ENCODE measurements around the gene DMRTB1.
"Not testable (repeated sequence)": the region's sequence is repeated elsewhere in the genome, so short reads cannot be mapped to it uniquely, and the experiment has no call there.

The DMRTB1 gene

DNA sequence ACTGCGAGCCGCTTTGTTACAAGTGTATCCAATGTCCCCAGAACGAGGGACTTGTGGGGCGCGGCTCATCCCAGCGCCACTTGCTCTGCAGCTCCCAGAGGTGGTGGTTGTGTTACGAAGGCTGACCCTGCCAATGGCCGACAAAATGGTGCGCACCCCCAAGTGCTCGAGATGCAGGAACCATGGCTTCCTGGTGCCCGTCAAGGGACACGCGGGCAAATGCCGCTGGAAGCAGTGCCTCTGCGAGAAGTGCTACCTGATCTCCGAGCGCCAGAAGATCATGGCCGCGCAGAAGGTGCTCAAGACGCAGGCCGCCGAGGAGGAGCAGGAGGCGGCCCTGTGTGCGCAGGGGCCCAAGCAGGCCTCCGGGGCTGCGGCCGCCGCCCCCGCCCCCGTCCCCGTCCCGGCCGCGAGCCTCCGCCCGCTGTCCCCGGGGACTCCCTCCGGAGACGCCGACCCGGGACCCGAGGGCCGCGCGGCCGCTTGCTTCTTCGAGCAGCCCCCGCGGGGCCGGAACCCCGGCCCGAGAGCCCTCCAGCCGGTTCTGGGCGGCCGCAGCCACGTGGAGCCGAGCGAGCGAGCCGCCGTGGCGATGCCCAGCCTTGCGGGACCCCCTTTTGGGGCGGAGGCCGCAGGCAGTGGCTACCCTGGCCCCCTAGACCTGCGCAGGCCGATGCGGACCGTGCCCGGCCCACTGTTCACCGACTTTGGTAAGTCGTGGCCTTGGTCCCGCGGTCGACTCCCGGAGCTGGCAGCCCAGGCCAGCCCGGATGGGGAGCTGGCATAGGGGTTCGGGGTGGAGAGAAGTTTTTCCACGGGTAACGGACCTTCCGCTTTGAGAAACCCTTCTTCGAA lies at the start of gene DMRTB1:
Gene DMRTB1 (plus strand): TSS at position 79 of the 855 bp plus-strand sequence. CDS start 55 bp downstream, at position 134.
- no peak for DNase-seq

DNA sequence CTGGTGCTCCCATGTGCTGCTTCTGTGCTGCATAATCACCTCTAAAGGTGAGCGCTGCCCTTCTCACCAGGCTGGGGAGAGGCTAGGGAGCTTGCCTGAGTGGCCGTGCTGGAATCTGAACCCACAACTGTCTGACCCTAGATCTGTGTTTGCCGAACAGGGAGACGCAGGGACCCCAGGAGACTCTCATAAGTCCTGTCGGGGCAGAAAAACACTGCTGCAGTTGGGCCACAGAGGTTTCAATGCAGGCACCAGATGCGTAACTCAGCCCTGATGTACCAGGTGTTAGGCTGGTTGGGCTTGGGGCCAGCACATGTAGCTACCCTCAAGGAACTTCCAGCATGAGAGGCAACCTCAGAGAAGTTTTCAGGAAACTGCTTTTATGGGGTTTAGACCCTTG lies 49.5 kb upstream of the DMRTB1 start:
- DNase-seq, result no peak

DNA sequence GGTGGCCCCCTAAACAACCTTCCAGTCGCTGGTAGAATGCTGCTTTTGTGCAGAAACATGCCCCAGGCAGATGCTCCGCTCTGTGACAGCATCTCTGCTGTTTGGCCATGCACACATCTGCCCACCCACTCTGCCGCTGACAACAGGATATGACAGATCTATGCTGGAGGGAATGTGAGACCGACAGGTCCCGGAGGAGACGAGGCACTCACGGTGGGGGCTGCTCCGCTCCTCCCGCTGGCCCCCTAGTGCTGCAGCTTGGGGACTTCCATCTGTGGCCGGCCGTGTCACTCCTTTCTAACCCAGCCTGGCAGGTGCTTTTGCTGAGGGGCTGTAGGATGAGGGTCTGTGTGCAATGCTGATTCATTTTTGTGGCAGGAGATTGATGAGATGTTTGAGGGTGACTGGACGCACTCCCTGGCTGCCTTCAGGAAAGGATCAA lies 49.1 kb upstream of the DMRTB1 start:
- no peak for DNase-seq

DNA sequence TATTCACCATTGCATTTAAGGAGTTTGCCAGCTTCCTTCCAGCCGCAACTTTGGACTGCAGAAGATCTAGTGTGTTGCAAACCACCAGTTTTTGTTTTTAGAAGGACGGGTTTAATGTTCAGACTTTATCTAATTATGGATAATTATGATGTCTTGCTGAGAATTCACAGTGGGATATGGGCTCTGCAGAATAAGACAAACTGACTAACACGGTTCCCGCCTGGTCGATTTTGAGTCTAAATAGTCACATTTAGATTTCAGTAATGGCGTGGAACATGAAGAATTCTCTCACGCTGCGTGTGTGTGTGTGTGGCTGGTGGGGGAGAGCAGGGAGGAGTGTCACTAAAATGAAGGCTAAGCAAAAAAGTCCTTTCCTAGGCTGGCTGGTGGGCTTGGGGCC lies 48.5 kb upstream of the DMRTB1 start:
- DNase-seq, result no peak

DNA sequence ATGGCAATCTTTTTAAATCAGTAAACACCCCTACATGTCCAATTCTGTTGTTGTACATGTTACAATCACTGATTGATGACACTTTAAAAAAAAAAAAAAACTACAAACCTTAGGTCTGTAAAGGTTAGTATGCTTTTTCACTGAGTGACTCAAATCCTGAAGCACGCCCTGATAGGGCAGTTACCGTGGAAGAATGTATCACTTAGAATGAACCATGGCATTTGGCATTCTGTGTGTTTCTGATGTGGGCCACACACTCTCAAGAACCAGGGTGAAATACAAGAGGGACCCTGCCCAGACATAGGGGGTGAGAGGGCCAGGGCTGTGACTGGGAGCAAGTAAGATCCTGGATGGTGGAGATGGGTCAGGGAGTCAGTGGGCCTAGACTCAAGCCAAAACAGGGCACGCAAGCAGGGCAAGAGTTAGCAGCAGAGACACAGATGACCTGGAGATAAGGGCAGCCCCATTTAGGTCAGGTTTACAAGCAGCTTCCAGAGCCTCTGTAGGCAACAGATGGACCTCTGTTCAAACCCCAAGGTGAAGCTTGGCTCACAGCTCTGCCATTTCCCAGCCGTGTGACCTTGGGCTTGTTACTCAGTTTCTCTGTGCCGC lies 47.6 kb upstream of the DMRTB1 start:
- no peak for DNase-seq

DNA sequence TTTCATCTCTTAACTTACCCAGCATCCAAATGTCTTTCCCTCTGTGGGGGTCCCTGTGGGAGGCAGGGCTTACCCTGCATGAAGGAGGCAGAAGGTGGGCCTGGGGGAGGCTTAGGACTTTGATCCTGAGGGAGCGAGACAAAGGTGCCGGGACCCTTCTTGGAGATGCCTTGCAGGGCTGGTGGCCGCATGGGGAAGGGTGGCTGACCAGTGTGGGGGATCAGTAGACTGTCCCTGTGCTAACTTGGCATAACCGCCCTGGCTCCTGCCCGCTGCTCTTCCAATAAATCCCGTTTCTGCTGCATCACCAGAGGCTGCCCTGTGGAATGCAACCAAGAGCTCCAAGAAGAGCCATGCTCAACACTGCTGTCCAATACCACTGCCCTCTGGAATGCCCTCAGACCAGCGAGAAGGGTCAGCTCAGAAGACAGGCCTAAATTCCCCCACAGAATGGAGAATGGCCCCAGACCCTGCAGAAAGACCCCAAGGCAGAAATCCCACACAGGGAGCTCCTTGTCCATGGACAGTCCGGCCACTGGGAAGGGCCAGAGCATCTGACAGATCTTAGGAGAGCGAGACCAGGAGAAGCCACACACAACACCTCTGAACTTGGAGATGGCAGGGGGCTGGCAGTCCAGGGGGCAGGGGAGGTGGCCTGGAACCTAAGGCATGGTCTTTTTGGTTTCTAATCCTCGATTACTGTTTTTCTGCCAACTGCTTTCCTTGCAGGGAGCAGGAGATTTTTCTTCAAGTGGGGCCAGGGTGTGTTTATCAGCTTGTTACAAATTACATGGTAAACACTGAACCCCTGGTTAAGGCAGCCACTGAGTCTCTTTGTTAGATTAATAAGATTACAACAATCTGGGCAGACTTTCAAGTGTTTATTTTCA lies 46.7 kb upstream of the DMRTB1 start:
- no peak for DNase-seq

DNA sequence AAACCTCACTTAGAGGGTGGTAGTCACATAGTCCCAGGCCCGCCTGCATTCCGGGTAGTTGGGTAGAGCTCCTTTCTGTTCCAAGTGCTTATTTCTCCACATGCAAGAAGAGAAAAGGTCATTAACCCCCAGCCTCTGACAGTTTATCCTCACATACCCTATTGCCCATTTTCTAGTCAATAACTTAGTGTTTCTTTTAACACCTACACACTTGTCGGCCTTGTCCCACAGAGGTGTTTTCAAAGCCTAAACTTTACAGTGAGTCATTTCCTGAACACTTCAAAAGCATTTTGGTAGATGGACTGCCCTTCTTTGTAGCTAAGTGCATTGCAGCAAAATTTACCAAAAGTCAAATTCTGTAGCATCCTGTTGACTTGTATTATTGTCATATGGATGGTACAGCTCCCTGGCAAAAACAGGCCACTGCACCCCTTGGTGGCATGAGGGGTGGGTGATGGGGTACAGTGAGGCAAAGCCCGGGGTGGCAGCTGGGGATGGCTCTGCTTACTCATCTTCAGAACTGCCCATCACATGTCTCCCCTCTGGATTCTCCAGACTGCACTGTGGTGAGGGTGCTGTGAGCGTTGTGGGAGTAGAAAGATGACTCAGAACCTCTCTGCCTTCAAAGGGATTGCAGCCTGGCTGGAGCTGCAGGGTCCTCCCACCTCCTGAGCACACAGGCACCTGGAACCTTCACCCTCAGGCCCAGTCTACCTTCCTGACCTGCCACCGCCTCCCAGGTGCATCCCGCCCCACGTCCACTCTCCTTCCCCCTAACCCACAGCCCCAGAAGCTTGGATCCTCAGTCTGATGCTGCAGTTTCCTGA lies 45.8 kb upstream of the DMRTB1 start:
- DNase-seq, result peak; percentile 64

DNA sequence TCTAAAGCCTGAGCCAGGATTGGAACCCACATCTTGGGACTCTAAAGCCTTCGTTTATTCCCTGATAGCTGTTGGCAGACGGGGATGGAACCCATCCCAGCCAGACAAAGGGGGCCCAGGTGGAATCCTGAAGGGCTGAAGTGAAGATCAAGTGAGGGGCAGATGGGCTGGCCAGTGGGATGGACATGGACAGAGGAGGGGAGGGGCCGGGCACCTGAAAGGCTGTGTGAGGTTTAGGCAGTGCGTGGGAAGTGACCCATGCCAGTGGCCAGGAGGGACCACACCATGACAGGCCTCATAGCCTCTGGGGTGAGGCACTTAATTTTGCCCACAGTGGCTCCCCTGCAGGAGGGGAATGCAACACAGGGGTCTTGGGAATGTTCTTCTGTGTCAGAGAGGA lies 44.6 kb upstream of the DMRTB1 start:
- no peak for DNase-seq

DNA sequence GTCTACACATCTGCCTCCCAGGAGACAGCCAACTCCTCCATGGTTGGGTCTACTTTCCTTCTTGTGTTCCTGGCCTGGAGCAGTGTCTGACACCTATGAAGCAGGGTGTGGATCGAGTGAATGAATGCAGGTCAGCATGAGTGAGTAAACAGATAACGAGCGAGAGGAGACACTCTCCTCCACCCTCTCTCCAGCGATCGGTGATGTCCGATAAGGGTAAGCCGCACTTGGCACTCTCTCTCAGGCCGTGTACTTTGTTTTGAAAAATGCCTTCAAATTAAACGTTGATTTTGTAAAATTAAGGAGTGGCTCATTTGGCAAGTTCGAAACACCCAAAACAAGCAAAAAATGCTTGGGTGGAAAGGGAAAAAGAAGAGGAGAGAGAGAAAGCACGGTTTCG lies 43.8 kb upstream of the DMRTB1 start:
- no peak for DNase-seq

DNA sequence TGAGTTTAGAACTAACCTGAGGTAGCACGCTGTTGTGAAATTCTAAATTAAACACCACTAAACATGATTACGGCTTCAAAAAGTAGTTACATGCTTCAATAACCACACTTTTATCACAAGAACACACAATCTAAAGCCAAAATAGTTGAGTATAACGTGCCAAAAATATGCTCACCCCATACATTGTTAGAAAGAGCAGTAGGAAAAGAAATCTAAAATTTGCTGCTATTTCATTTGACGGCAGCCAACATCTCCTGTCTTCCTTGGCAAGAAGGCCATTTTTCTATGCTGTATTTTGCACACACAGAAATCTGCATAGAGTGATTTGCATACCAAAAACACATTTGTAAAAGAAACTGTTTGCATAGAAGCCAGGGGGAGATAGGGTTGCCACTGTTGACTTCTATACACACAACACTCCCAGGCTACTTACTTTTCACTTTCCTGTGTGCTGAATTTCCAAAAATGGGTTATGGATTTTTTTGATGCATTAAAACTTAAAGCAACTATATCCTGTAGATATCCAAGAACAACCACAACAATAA lies 42.9 kb upstream of the DMRTB1 start:
- no peak for DNase-seq

DNA sequence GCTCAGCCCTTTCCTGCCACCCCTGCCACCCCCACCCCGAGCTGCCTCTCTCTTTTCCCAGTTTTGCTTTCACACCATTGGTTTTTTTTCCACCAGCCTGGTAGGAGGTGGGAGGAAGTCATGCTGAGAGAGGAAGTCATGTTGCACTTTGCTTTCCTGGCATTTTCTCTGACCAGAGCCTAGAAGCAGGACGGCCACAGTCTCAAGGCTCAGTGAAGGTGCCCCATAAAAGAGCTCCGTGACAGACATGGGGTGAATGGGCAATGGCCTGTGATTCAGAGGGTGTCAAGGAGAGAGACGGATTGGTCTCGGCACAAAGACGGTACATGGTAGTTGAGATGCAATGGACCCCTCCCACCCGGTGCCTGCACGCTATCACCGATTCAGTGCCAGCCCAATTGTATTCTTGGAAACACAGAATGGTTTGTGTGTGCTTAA lies 42.1 kb upstream of the DMRTB1 start:
- no peak for DNase-seq

DNA sequence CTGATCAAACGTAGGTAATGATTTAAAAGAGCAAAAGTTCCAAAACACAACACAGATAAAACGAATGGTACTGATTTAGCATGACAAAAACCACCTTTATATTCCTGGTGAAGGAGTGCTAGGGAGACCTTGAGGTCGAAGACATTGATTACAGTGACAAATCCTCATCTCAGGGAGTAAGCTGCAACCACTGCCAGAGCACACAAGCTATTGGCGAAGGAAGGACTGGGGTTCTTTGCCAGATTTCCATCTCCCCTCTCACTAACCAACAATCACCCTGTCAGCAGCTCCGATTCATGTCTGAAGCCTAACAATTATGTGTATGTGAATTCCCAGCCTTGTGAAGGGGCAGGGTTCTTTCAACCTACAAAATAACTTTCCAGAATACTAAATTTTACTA lies 40.2 kb upstream of the DMRTB1 start:
- DNase-seq, result no peak

DNA sequence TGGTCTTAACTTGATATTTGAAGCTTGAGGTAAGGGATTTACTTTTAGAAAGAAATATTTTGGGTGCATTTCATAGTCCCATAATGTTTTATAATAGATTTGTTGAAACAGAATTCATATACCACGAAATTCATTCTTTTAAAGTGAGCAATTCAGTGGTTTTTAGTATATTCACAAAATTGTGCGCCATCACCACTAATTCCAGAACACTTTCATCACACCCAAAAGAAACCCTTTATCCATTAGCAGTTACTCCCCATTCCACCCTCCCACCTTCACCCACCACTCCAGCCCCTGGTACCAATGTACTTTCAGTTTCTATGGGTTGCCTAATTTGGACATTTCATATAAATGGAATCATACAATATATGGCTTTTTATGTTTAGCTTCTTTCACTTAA lies 38.9 kb upstream of the DMRTB1 start:
- DNase-seq, result no peak

DNA sequence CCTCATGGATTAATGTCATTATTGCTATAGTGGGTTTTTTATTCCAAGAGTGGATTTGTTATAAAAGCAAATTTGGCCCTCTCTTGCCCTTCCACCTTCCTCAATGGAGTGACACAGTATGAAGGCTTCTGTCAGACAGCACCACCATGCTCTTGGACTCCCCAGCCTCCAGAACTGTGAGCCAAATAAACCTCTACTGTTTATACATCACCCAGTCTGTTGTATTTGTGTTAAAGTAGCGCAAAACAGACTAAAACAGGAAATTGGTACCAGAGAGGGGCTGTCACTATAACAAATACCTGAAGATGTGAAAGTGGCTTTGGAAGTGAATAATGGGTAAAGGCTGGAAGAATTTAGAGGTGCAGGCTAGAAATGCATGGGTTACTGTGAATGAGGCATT lies 38.0 kb upstream of the DMRTB1 start:
- no peak for DNase-seq

DNA sequence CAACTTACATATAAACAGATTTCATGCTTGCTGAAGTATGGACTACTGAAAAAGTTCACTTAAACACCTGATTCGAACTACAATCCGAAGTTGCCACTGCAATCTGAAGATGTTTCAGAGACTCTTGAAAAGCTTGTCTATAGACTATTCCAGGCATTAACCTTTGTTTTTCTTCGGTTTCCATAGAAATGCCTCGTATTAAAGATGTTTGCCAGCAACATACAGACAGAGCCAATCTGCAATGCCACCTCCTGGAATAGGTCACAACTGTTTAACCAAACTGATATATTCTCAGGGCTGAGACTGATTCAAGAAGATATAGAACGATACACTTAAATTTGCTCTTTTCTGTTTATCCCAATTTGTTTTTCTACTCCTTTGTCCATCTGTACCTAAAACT lies 28.9 kb upstream of the DMRTB1 start:
- peak; percentile 39 for DNase-seq

DNA sequence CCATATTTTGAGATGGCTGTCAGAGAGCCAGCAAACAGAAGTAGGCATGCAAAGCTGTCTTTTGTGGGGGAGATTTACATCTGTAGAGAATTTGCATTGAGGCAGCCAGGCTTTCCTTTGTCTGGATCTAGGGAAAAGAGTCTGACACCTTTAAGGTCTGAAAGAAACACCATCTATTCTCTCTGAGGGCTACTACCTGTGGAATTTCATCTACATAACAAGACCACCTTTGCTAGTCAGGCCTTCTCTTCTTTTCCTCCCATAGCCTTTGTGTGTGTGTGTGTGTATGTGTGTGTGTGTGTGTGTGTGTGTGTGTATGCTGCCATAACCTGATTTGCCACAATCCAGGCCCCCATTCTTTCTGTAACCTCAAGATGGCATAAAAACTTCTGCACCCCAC lies 28.4 kb upstream of the DMRTB1 start:
- no peak for DNase-seq

DNA sequence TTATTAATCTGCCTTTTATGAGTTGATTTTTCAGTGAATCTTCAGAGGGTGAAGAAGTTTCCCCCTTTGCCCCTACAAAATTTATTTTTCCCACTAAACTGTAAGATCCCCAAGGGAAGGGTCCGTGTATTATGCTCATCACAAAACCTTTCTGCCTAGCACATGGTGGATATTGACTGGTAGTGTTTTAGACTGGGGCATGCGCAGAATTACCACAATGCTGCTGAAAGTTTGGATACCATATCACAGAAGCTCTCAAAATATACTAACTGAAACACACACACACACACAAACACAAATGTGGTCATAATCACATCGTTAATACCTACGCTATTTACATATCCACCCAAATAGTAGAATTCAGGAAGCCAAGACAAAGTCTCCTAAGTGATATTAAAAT lies 28.0 kb upstream of the DMRTB1 start:
- DNase-seq, result no peak

DNA sequence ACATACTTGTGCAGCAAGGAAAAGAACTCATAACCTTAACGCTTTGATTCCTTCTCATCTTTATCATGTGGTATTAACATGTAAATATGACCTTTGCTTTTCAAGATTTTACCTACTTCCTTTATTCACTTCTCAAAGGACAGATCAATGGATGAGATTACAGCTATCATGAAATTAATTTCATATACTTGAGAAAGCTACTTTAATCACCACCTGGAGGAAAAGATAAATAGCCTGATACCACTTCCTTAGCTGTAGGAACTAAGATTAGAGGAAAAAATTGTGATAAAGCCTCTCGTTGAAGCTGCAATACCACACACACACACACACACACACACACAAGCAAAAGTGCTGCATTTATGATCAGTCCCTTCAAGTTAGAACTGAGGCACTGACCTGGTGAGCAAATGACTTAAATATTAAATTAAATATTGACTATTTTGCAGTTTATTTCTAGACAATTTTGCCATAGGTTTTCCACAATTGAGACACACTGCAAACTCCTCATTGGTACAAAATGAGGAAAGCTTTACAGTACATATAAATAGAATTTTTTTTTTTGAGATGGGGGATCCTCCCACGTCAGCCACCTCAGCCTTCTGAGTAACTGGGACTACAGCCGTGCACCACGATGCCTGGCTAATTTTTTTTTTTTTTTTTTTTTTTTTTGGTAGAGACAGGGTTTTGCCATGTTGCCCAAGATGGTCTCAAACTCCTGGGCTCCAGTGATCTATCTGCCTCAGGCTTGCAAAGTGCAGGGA lies 27.2 kb upstream of the DMRTB1 start:
- no peak for DNase-seq

DNA sequence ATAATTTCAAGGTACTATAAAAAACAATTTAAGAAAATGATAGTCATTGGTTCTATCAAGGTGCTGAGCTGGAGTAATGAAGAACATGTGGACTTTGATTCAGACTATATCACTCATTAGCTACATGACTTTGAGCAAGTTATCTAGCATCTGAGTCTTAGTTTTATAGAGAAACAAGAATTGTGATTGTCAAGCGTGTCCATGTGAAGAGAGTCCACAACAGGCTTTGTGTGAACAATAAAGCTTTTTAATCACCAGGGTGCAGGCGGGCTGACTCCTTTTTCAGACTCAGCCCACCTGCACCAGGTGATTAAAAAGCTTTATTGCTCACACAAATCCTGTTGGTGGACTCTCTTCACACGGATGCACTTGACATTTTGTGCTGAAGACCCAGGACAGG lies 26.6 kb upstream of the DMRTB1 start:
- DNase-seq, result no peak

DNA sequence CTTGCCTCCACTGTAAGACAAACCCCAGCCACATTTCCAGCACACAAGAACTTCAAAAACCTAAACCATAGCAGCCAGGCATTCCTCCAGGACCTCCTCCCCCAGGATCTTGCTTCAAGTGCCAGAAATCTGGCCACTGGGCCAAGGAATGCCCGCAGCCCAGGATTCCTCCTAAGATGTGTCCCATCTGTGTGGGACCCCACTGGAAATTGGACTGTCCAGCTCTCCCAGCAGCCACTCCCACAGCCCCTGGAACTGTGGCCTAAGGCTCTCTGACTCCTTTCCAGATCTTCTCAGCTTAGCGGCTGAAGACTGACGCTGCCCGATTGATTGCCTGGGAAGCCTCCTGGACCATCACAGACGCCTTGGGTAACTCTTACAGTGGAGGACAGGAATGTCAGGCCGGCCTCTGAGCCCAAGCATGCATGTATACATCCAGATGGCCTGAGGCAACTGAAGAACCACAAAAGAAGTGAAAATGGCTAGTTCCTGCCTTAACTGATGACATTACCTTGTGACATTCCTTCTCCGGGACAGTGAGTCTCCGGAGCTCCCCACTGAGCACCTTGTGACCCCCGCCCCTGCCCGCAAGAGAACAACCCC lies 24.7 kb upstream of the DMRTB1 start:
- not testable (repeated sequence) for DNase-seq

DNA sequence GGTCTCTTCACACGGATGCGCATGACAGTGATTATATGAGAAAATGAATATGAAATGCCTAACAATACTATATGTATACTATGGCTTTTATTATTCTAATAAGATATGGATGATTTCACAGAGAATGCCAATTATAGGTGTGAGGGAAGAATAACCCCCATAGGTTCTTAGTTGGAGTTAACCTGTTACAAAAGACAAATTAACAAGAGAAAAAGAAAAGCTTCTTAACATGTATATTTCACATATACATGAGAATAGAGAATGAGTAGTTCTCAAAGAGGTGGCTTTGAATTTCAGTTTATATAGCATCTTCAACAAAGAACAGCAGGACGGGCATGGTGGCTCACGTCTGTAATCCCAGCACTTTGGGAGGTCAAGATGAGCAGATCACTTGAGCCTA lies 24.0 kb upstream of the DMRTB1 start:
- no peak for DNase-seq

All from DMS53 (cell line).